Uterus (tissue), 2 donors: ENCODE data around the gene PLAU.

Experiments used
- POLR2A ChIP-seq, 2 donors: fragments of 450-650 bp; IDR thresholded peaks; one replicate each; pipeline ENCODE4 v1.6.1; 2016; ENCODE audit warnings: antibody characterized with exemption in 2 of 2, mild to moderate bottlenecking in 1 of 2, moderate library complexity in 1 of 2
- TF ChIP-seq, protein P1 (sequence below), 4 experiments: fragments of 200-600 bp in 2 of 4; fragments of 450-650 bp in 2 of 4; sonication (generic) in 2 of 4; IDR thresholded peaks; one replicate each; pipeline ENCODE4 v1.5.1; 2016 to 2019; ENCODE audit warnings: antibody characterized with exemption in 4 of 4, mild to moderate bottlenecking in 2 of 4, moderate library complexity in 1 of 4

DNA sequence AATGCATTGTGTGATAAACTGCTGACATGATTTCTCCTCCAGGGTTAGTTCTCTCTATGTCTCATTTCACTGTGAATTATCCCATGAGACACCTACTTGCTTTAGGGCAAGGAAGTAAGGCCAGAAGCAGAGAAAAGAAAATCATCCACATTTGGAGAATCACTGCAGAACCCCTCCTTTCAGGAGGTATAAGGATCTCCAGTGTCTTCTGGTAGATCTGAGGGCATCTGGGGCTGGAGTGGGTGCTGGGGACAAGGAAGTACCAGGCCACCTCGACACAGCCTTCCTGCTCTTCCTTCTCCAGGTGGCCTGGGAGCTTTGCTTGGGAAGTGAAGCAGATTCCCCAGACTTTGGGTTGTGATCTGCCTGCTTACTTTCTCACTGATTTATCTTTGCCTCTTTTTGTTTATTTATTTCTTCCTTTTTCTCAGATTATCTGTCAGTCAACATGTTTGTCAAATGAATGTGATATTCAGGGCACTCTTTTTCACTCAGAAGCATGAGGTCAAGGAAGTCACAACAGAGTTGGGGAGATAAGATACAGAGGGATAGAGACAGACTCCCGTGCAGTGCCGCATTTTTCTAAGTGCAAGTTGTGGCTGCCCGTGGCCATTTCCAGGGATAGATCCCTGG, 24.2 kb upstream of the PLAU start:
- TF ChIP-seq, protein P1, sequence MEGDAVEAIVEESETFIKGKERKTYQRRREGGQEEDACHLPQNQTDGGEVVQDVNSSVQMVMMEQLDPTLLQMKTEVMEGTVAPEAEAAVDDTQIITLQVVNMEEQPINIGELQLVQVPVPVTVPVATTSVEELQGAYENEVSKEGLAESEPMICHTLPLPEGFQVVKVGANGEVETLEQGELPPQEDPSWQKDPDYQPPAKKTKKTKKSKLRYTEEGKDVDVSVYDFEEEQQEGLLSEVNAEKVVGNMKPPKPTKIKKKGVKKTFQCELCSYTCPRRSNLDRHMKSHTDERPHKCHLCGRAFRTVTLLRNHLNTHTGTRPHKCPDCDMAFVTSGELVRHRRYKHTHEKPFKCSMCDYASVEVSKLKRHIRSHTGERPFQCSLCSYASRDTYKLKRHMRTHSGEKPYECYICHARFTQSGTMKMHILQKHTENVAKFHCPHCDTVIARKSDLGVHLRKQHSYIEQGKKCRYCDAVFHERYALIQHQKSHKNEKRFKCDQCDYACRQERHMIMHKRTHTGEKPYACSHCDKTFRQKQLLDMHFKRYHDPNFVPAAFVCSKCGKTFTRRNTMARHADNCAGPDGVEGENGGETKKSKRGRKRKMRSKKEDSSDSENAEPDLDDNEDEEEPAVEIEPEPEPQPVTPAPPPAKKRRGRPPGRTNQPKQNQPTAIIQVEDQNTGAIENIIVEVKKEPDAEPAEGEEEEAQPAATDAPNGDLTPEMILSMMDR (IDR thresholded peaks at IDR 0.05), result no peak
- TF ChIP-seq POLR2A (IDR thresholded peaks at IDR 0.05), result no peak
